OCI-LY1 (cell line): ENCODE measurements around the gene UTP20.
A peak's percentile ranks its signal among the peaks of the same experiment; 100 is the strongest.
"Not testable (repeated sequence)": the region's sequence is repeated elsewhere in the genome, so short reads cannot be mapped to it uniquely, and the experiment has no call there.

Experiments used
- H2AFZ ChIP-seq: fragments of 200-600 bp; sonication (generic), shearing (Covaris generic); 2 replicates; pipeline ENCODE4 v1.6.0; 2014; ENCODE audit warnings: antibody characterized with exemption, mild to moderate bottlenecking, low read length
- H3F3A ChIP-seq: fragments of 200-600 bp; sonication (generic), shearing (Covaris generic); 2 replicates; pipeline ENCODE4 v1.6.0; 2014; ENCODE audit warnings: mild to moderate bottlenecking, antibody characterized with exemption, low read length, moderate library complexity; ENCODE audit not compliant: insufficient read depth
- H3K27ac ChIP-seq: fragments of 200-600 bp; sonication (generic); 2 replicates; pipeline ENCODE4 v1.5.1; 2014; ENCODE audit warnings: low read length, mixed run types, mild to moderate bottlenecking, low read depth; ENCODE audit not compliant: poor library complexity, severe bottlenecking
- H3K27me3 ChIP-seq: fragments of 200-600 bp; sonication (generic); 2 replicates; pipeline ENCODE4 v1.6.0; 2014; ENCODE audit warnings: antibody characterized with exemption, mild to moderate bottlenecking, low read length, moderate library complexity; ENCODE audit not compliant: insufficient read depth
- H3K36me3 ChIP-seq: fragments of 200-600 bp; sonication (generic); 2 replicates; pipeline ENCODE4 v1.6.1; 2014; ENCODE audit warnings: mild to moderate bottlenecking, antibody characterized with exemption, low read length, moderate library complexity, mixed read lengths; ENCODE audit not compliant: insufficient read depth
- H3K4me1 ChIP-seq: fragments of 200-600 bp; sonication (generic); 2 replicates; pipeline ENCODE4 v1.5.1; 2014; ENCODE audit warnings: mild to moderate bottlenecking, low read length, moderate library complexity; ENCODE audit not compliant: insufficient read depth, severe bottlenecking
- H3K4me2 ChIP-seq: fragments of 200-600 bp; sonication (generic), shearing (Covaris generic); 2 replicates; pipeline ENCODE4 v1.6.1; 2014; ENCODE audit warnings: low read length
- H3K4me3 ChIP-seq: fragments of 200-600 bp; sonication (generic); 2 replicates; pipeline ENCODE4 v1.5.1; 2014; ENCODE audit warnings: low read length, low read depth, mild to moderate bottlenecking, mixed read lengths; ENCODE audit not compliant: poor library complexity, severe bottlenecking
- H3K79me2 ChIP-seq: fragments of 200-600 bp; shearing (Covaris generic); 2 replicates; pipeline ENCODE4 v1.6.1; 2016; ENCODE audit warnings: mixed run types, low read length, mixed read lengths; ENCODE audit not compliant: insufficient read depth
- H3K9ac ChIP-seq: fragments of 200-600 bp; sonication (generic), shearing (Covaris generic); 2 replicates; pipeline ENCODE4 v1.6.1; 2014; ENCODE audit warnings: mild to moderate bottlenecking, low read length, mixed read lengths
- H3K9me2 ChIP-seq: fragments of 200-600 bp; sonication (generic), shearing (Covaris generic); 2 replicates; pipeline ENCODE4 v1.6.1; 2014; ENCODE audit warnings: low read depth, mild to moderate bottlenecking, low read length, mixed read lengths
- H3K9me3 ChIP-seq: fragments of 200-600 bp; shearing (Covaris generic); 2 replicates; pipeline ENCODE4 v1.6.1; 2014; ENCODE audit warnings: low read length, mixed read lengths
- H4K20me1 ChIP-seq: fragments of 200-600 bp; sonication (generic), shearing (Covaris generic); 2 replicates; pipeline ENCODE4 v1.6.0; 2016; ENCODE audit warnings: mild to moderate bottlenecking, low read length; ENCODE audit not compliant: insufficient read depth
- EZH2 ChIP-seq: fragments of 200-600 bp; sonication (generic), shearing (Covaris generic); IDR thresholded peaks from 2 replicates; pipeline ENCODE4 v1.8.0; 2017; ENCODE audit warnings: borderline replicate concordance, mixed run types, mild to moderate bottlenecking, antibody characterized with exemption, low read length, moderate library complexity, mixed read lengths
- TF ChIP-seq, protein P1 (sequence below): fragments of 200-600 bp; sonication (generic), shearing (Covaris generic); IDR thresholded peaks from 2 replicates; pipeline ENCODE4 v1.5.1; 2017; ENCODE audit warnings: mild to moderate bottlenecking, antibody characterized with exemption, low read length, moderate library complexity, mixed read lengths

UTP20 gene

GRCh38 chr12:101414533-101415119 is 134.7 kb downstream of the UTP20 start:
- H3K27ac ChIP-seq, result no peak overlapping the region
- no peaks in the 10 kb centered on the region for H3K27me3 ChIP-seq
- H3K9ac ChIP-seq, result no peak overlapping the region
- no peak overlapping the region for H3K4me2 ChIP-seq
- no peaks in the 10 kb centered on the region for H3K79me2 ChIP-seq
- TF ChIP-seq EZH2, result no peak
- TF ChIP-seq, protein P1, sequence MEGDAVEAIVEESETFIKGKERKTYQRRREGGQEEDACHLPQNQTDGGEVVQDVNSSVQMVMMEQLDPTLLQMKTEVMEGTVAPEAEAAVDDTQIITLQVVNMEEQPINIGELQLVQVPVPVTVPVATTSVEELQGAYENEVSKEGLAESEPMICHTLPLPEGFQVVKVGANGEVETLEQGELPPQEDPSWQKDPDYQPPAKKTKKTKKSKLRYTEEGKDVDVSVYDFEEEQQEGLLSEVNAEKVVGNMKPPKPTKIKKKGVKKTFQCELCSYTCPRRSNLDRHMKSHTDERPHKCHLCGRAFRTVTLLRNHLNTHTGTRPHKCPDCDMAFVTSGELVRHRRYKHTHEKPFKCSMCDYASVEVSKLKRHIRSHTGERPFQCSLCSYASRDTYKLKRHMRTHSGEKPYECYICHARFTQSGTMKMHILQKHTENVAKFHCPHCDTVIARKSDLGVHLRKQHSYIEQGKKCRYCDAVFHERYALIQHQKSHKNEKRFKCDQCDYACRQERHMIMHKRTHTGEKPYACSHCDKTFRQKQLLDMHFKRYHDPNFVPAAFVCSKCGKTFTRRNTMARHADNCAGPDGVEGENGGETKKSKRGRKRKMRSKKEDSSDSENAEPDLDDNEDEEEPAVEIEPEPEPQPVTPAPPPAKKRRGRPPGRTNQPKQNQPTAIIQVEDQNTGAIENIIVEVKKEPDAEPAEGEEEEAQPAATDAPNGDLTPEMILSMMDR, result peak; percentile 70
- no peaks in the 10 kb centered on the region for H3K9me2 ChIP-seq
- H3F3A ChIP-seq, result no peaks in the 10 kb centered on the region
- no peaks in the 10 kb centered on the region for H3K4me1 ChIP-seq
- H3K4me3 ChIP-seq, result no peak overlapping the region
- no peak overlapping the region for H2AFZ ChIP-seq
- H3K36me3 ChIP-seq, result no peaks in the 10 kb centered on the region
- H3K9me3 ChIP-seq, result no peaks in the 10 kb centered on the region
- H4K20me1 ChIP-seq, result no peaks in the 10 kb centered on the region

DNA sequence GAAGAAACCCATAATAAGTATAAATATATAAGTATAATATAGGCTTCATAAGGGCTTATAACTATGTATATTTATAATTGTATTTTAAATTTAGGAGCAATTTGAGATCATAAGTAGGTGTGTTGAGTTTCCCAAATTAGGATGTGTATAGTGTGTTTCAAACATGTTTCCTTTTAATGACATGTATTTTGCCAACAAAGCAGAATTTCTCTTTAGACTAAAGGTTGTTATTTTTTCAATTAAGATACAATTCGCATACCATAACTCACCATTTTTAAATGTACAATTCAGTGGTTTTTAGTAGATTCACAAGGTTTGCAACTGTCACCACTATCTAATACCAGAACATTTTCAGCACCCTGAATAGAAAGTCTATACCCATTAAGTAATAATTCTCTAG is 135.3 kb downstream of the UTP20 start:
- H3K4me1 ChIP-seq, result no peaks in the 10 kb centered on the region
- H3F3A ChIP-seq, result no peaks in the 10 kb centered on the region
- H2AFZ ChIP-seq, result no peak overlapping the region
- H3K27ac ChIP-seq, result no peak overlapping the region
- no peak overlapping the region for H3K9ac ChIP-seq
- no peaks in the 10 kb centered on the region for H3K9me3 ChIP-seq
- H3K4me3 ChIP-seq, result no peak overlapping the region
- H3K9me2 ChIP-seq, result no peaks in the 10 kb centered on the region
- no peaks in the 10 kb centered on the region for H4K20me1 ChIP-seq
- no peaks in the 10 kb centered on the region for H3K36me3 ChIP-seq
- TF ChIP-seq, protein P1, result no peak
- no peak for TF ChIP-seq EZH2
- H3K27me3 ChIP-seq, result no peaks in the 10 kb centered on the region
- H3K4me2 ChIP-seq, result no peak overlapping the region
- H3K79me2 ChIP-seq, result no peaks in the 10 kb centered on the region

DNA sequence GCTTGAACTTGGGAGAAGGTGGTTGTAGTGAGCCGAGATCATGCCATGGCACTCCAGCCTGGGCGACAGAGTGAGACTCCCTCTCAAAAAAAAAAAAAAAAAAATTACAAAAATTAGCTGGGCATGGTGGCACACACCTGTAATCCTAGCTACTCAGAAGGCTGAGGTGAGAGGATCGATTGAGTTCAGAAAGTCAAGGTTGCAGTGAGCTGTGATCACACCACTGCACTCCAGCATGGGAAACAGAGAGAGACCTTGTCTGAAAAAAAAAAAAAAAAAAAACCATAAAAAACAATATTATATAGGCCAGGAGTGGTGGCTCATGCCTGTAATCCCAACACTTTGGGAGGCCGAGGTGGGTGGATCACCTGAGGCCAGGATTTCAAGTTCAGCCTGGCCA is 142.2 kb downstream of the UTP20 start:
- H2AFZ ChIP-seq, H4K20me1 ChIP-seq, H3K4me3 ChIP-seq, H3K27me3 ChIP-seq, H3K4me2 ChIP-seq, H3K9ac ChIP-seq, H3K79me2 ChIP-seq, H3K9me3 ChIP-seq, H3F3A ChIP-seq, H3K27ac ChIP-seq, H3K4me1 ChIP-seq, H3K9me2 ChIP-seq, H3K36me3 ChIP-seq: not testable (repeated sequence)

GRCh38 chr12:101424620-101425019 is 144.7 kb downstream of the UTP20 start:
- no peaks in the 10 kb centered on the region for H3K9me3 ChIP-seq

More at GRCh38 chr12:101424620-101425019, 144.7 kb downstream of the UTP20 start:
- H3K27ac ChIP-seq, result no peak overlapping the region
- H3K4me1 ChIP-seq, result no peaks in the 10 kb centered on the region
- H2AFZ ChIP-seq, result no peak overlapping the region
- H3K9me2 ChIP-seq, result no peaks in the 10 kb centered on the region
- H3K4me3 ChIP-seq, result no peak overlapping the region
- H3K36me3 ChIP-seq, result no peaks in the 10 kb centered on the region
- H4K20me1 ChIP-seq, result no peaks in the 10 kb centered on the region
- no peak overlapping the region for H3K9ac ChIP-seq
- no peaks in the 10 kb centered on the region for H3K79me2 ChIP-seq
- no peak for TF ChIP-seq EZH2
- TF ChIP-seq, protein P1, result no peak
- H3F3A ChIP-seq, result no peaks in the 10 kb centered on the region
- no peaks in the 10 kb centered on the region; the same call in 1 of the 2 replicates for H3K27me3 ChIP-seq
- H3K4me2 ChIP-seq, result no peak overlapping the region
